Cardiac fibroblast (primary cell): Measurements from ENCODE around the gene ZNF532.

Source experiments
- DNase-seq, 2 donors: peaks; one replicate each; pipeline versions ENCODE4 v3.0.0 to v3.0.0-alpha.2; 2010; ENCODE audit warnings: low read depth in 2 of 2
- H3K4me3 ChIP-seq, 2 donors: replicated peaks in 1 of 2; 1 replicate in 1 of 2; 2 replicates in 1 of 2; pipeline ENCODE4 v1.5.1; 2011; ENCODE audit warnings: low read depth in 2 of 2, low read length in 2 of 2, mild to moderate bottlenecking in 2 of 2, moderate library complexity in 1 of 2
- CTCF ChIP-seq: IDR thresholded peaks from one replicate; pipeline ENCODE4 v1.5.1; 2011; ENCODE audit warnings: low read depth, mild to moderate bottlenecking, low read length, inconsistent platforms

Gene ZNF532

GRCh38 chr18:58881477-58881876, 16.8 kb downstream of the ZNF532 start:
- TF ChIP-seq CTCF, result no peak
- no peak for DNase-seq
- H3K4me3 ChIP-seq, result no peak overlapping the region

GRCh38 chr18:58882044-58882443, 17.4 kb downstream of the ZNF532 start:
- no peak overlapping the region for H3K4me3 ChIP-seq
- peak in 1 of 2 donors; percentile 81 for DNase-seq
- TF ChIP-seq CTCF, result no peak

GRCh38 chr18:58882686-58883085, 18.0 kb downstream of the ZNF532 start:
- no peak for TF ChIP-seq CTCF
- no peak for DNase-seq
- H3K4me3 ChIP-seq, result no peak overlapping the region

- no peak for DNase-seq
- H3K4me3 ChIP-seq, result no peak overlapping the region
- TF ChIP-seq CTCF, result no peak
Observed at GRCh38 chr18:58884680-58885079, 20.0 kb downstream of the ZNF532 start.

- peak in 1 of 2 donors; percentile 8 for DNase-seq
- no peak for TF ChIP-seq CTCF
- H3K4me3 ChIP-seq, result no peak overlapping the region
Observed at GRCh38 chr18:58886431-58886830, 21.8 kb downstream of the ZNF532 start.

- no peak for DNase-seq
- no peak for TF ChIP-seq CTCF
- H3K4me3 ChIP-seq, result no peak overlapping the region
Observed at GRCh38 chr18:58886864-58887612, 22.4 kb downstream of the ZNF532 start.

GRCh38 chr18:58887613-58887963, 22.9 kb downstream of the ZNF532 start:
- no peak overlapping the region for H3K4me3 ChIP-seq
- peak; percentile 67 to 88 for DNase-seq
- TF ChIP-seq CTCF, result no peak
